PC-3 (cell line): ENCODE data around the gene OR4K5. TPM values are rescaled to one million over a fixed set of nuclear protein-coding genes. Genes with fewer than 3 reads are reported as not detected.

Experiments
- ATAC-seq: fragments of 200-7000 bp; cut with Tn5 transposase; 2 replicates; pipeline ENCODE4 v1.9.1; 2020; ENCODE audit warnings: mild to moderate bottlenecking, moderate library complexity
- BruUV-seq: library from RNA; stranded (reverse); fragments of 400-500 nt; replicated peaks from 2 replicates; lab custom pipeline; 2021; lab: Mats Ljungman, UMichigan
- CTCF ChIA-PET: fragments of 300-600 bp; sonication (Branson Sonifier 250); formaldehyde crosslinking; loops from one replicate; lab custom pipeline; 2022; ENCODE audit warnings: antibody characterized with exemption; lab: Charles Lee
- POLR2A ChIA-PET: fragments of 300-600 bp; sonication (Branson Sonifier 250); formaldehyde crosslinking; loops from one replicate; lab custom pipeline; 2022; ENCODE audit warnings: antibody characterized with exemption; ENCODE audit not compliant: unreplicated experiment; lab: Charles Lee
- DNase-seq: peaks from one replicate; pipeline ENCODE4 v3.0.0-alpha.2; 2015
- H2AFZ ChIP-seq: fragments of 300-600 bp; sonication (generic); 2 replicates; pipeline ENCODE4 v1.6.0; 2016; ENCODE audit warnings: antibody characterized with exemption, low read length
- H3F3A ChIP-seq: fragments of 300-600 bp; sonication (generic); one replicate; pipeline ENCODE4 v1.6.0; 2017; ENCODE audit warnings: antibody characterized with exemption, low read length, control low read depth, mild to moderate bottlenecking; ENCODE audit not compliant: unreplicated experiment
- H3K27ac ChIP-seq: fragments of 300-600 bp; sonication (generic); 2 replicates; pipeline ENCODE4 v1.5.1; 2016; ENCODE audit warnings: mild to moderate bottlenecking, low read length
- H3K27me3 ChIP-seq: fragments of 300-600 bp; sonication (generic); 2 replicates; pipeline ENCODE4 v1.6.1; 2016; ENCODE audit warnings: low read length, mixed read lengths
- H3K36me3 ChIP-seq: fragments of 300-600 bp; sonication (generic); 2 replicates; pipeline ENCODE4 v1.6.1; 2016; ENCODE audit warnings: low read depth, mixed run types, low read length, mixed read lengths
- H3K4me1 ChIP-seq: fragments of 300-600 bp; sonication (generic); 2 replicates; pipeline ENCODE4 v1.5.1; 2016; ENCODE audit warnings: low read length; ENCODE audit not compliant: insufficient read depth
- H3K4me2 ChIP-seq: fragments of 300-600 bp; sonication (generic); 2 replicates; pipeline ENCODE4 v1.6.0; 2016; ENCODE audit warnings: low read length
- H3K4me3 ChIP-seq: fragments of 300-600 bp; sonication (generic); 2 replicates; pipeline ENCODE4 v1.5.1; 2016; ENCODE audit warnings: mild to moderate bottlenecking, low read length, mixed read lengths
- H3K79me2 ChIP-seq: fragments of 300-600 bp; sonication (generic); 2 replicates; pipeline ENCODE4 v1.6.1; 2017; ENCODE audit warnings: low read length, mixed read lengths
- H3K9ac ChIP-seq: fragments of 300-600 bp; sonication (generic); 2 replicates; pipeline ENCODE4 v1.6.0; 2016; ENCODE audit warnings: mild to moderate bottlenecking, low read length
- H3K9me2 ChIP-seq: fragments of 300-600 bp; sonication (generic); replicated peaks from 2 replicates; pipeline ENCODE4 v1.6.1; 2016; ENCODE audit warnings: mixed run types, low read length, mixed read lengths
- H3K9me3 ChIP-seq: fragments of 300-600 bp; sonication (generic); 2 replicates; pipeline ENCODE4 v1.6.1; 2016; ENCODE audit warnings: low read length, mixed read lengths
- H4K20me1 ChIP-seq: fragments of 300-600 bp; sonication (generic); 2 replicates; pipeline ENCODE4 v1.6.1; 2016; ENCODE audit warnings: low read length, mixed read lengths
- CTCF ChIP-seq: fragments of 300-600 bp; sonication (generic); conservative IDR thresholded peaks from 2 replicates; pipeline ENCODE4 v1.5.1; 2017; ENCODE audit warnings: antibody characterized with exemption, low read depth, mild to moderate bottlenecking, low read length
- EZH2 ChIP-seq: fragments of 300-600 bp; sonication (generic); IDR thresholded peaks from one replicate; pipeline ENCODE4 v1.6.1; 2017; ENCODE audit warnings: antibody characterized with exemption, mild to moderate bottlenecking, low read length; ENCODE audit not compliant: unreplicated experiment
- EZH2phosphoT487 ChIP-seq: fragments of 300-600 bp; sonication (generic); IDR thresholded peaks from 2 replicates; pipeline ENCODE4 v1.6.1; 2018; ENCODE audit warnings: mild to moderate bottlenecking, antibody characterized with exemption, low read length, borderline replicate concordance
- intact Hi-C: fragments of 100-400 bp; cut with micrococcal nuclease; formaldehyde crosslinking; loops from 2 replicates; pipeline ENCODE4 v1.9.0; 2023
- total RNA-seq: library from RNA; depleted of rRNA; stranded (reverse); fragments of >200 nt; gene quantifications from 2 replicates; pipeline ENCODE4 v1.2.3, GENCODE V29; 2014

The OR4K5 gene
- total RNA-seq, 1 experiment from 2014 or later, result not detected

DNA sequence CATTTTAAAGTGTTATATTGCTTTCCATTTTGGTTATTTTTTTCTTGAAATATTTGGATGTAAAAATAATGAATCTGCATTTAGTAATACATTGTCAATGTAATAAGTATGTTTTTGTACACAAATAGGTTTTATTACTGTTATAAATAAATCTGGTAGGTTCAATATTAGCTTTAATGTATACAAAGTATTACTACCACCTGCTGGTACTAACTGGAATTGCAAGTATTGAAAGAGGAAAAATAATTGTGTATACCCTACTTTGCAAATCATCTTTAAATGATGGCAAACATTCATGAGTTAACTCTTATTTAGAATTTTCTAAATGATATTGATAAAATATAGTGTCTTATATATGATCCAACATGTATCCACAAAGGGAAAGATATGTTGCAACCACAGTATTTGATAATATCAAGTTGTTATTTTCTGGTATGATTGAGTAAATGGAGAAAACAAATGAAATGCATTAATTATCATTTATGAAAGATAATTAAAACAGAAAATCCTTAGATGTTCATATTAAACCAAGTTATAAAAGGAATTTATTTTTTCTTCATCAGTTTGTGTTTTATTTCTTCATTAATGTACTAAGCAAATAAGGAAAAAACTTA lies 42.3 kb upstream of the OR4K5 start:
- ChIA-PET CTCF (no interaction called here), POLR2A (no interaction called here)
- intact Hi-C loops, result no loop called here
- no TSS peak for BruUV-seq
- H3K36me3 ChIP-seq, result no peaks in the 10 kb centered on the region
- DNase-seq (peak; percentile 67), ATAC-seq (no peak)
- no peaks in the 10 kb centered on the region for H3K4me1 ChIP-seq
- no peak overlapping the region for H3K4me2 ChIP-seq
- H3K27ac ChIP-seq, result no peak overlapping the region
- H2AFZ ChIP-seq, result no peak overlapping the region
- no peaks in the 10 kb centered on the region for H3K9me3 ChIP-seq
- H3K9me2 ChIP-seq, result no peaks in the 10 kb centered on the region
- H3K79me2 ChIP-seq, result no peaks in the 10 kb centered on the region
- TF ChIP-seq CTCF, result peak; percentile 91
- no peak for TF ChIP-seq EZH2phosphoT487
- no peak for TF ChIP-seq EZH2
- H3F3A ChIP-seq, result no peaks in the 10 kb centered on the region
- H4K20me1 ChIP-seq, result no peaks in the 10 kb centered on the region
- H3K27me3 ChIP-seq, result peaks cover 6% of the 10 kb centered on the region; the same call in 1 of the 2 replicates
- H3K9ac ChIP-seq, result no peak overlapping the region
- no peak overlapping the region for H3K4me3 ChIP-seq

GRCh38 chr14:19895282-19895681 lies 25.1 kb upstream of the OR4K5 start:
- ChIA-PET POLR2A (no interaction called here), CTCF (no interaction called here)
- Histone ChIP-seq H3K9ac (no peak overlapping the region), H3K79me2 (no peaks in the 10 kb centered on the region), H3K9me3 (peaks cover 48% of the 10 kb centered on the region), H3K4me2 (no peak overlapping the region), H3K27ac (no peak overlapping the region), H3K27me3 (no peaks in the 10 kb centered on the region), H3K9me2 (no peaks in the 10 kb centered on the region), H3K36me3 (no peaks in the 10 kb centered on the region), H3F3A (no peaks in the 10 kb centered on the region), H4K20me1 (no peaks in the 10 kb centered on the region), H3K4me1 (no peaks in the 10 kb centered on the region), H2AFZ (no peak overlapping the region), H3K4me3 (no peak overlapping the region)
- TF ChIP-seq CTCF (no peak), EZH2 (no peak), EZH2phosphoT487 (no peak)
- intact Hi-C loops, result no loop called here
- ATAC-seq (no peak), DNase-seq (no peak)
- BruUV-seq, result no TSS peak

GRCh38 chr14:19900999-19901398 lies 19.4 kb upstream of the OR4K5 start:
- ChIA-PET CTCF (no interaction called here), POLR2A (no interaction called here)
- Histone ChIP-seq H3K9me3 (peaks cover 17% of the 10 kb centered on the region), H3K9ac (no peak overlapping the region), H4K20me1 (no peaks in the 10 kb centered on the region), H2AFZ (no peak overlapping the region), H3K9me2 (no peaks in the 10 kb centered on the region), H3K27ac (no peak overlapping the region), H3K4me2 (no peak overlapping the region), H3F3A (no peaks in the 10 kb centered on the region), H3K4me3 (no peak overlapping the region), H3K27me3 (no peaks in the 10 kb centered on the region), H3K36me3 (no peaks in the 10 kb centered on the region), H3K79me2 (no peaks in the 10 kb centered on the region), H3K4me1 (no peaks in the 10 kb centered on the region)
- no peak for TF ChIP-seq EZH2phosphoT487
- TF ChIP-seq EZH2, result no peak
- TF ChIP-seq CTCF, result no peak
- no peak for DNase-seq
- no TSS peak for BruUV-seq
- no peak for ATAC-seq
- intact Hi-C loops, result loop anchor here (10.0 kb wide), 1 partner anchor 166 kb away; no protein-coding TSS in a partner anchor
